HG03095 (cell line): ENCODE results near the gene ENOX1.
"Not testable (repeated sequence)": the region's sequence is repeated elsewhere in the genome, so short reads cannot be mapped to it uniquely, and the experiment has no call there.

ENCODE experiments used
- ATAC-seq: cut with Tn5 transposase; IDR thresholded peaks from one replicate; pipeline ENCODE4 v1.9.1; 2021; ENCODE audit warnings: moderate library complexity; ENCODE audit not compliant: unreplicated experiment

Gene ENOX1

DNA sequence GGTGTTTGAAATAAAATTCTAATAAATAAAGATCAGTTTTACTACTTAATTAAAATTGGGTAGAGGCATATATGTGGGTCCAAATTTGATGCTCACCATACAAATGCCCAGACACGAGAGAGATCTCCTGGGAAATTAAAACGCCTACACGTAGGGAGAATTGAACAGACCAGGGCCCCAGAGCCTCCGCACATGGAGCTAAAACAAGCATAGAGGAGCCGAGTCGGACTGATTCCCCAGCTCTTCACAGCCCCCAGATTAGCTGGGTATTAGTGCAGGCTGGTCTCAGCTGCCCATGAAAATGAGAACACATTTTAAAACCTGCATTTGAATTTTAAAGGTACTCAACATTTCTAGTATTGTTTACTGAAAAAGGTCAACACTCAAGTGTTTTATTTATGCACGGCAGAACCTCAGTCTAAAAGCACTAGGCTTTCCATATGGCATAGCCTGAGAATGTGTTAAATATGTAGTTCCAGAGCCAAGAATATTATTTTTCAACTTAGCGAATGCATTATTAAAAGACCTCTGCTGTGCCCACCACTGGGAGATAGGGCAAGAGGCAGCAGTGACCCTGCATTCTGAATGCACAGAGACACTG is 344.8 kb downstream of the ENOX1 start:
- ATAC-seq, result no peak

DNA sequence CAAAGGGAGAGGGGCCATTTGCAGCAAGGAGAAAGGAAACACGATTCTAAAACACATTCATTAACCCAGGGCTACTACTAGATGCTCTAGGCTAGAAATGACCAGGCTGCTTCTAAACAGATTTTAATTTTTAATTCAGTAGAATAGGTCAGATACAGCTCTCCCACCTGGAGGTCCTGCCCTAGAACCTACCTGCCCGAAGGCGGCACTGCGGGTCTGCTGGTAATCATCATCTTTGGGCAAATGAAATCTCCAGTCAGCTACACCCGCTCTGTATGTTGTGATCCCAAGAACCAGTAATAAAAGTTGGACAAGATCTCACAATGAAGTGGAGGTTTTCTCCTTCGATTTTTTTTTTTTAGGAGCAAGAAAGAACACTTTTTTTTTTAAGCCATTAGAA is 345.3 kb downstream of the ENOX1 start:
- ATAC-seq, result no peak

DNA sequence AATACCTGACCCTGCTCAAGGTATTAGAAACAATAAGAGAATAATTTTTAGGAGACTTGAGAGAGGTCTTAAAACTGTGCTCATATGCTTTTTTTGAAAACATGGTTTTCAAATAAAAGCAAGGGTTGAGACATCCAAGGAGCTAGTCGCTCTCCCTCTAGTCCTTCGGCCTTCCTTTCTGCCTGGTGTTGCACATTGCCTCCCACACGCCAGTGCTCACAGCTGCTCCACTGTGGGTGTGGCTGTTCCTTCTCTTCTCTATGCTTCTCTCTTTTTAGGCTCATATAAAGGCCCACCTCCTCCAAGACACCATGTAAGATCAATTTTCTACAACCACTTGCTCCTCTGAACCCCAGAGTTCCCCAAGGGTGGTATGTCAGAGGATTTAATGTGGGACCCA is 352.6 kb downstream of the ENOX1 start:
- no peak for ATAC-seq

DNA sequence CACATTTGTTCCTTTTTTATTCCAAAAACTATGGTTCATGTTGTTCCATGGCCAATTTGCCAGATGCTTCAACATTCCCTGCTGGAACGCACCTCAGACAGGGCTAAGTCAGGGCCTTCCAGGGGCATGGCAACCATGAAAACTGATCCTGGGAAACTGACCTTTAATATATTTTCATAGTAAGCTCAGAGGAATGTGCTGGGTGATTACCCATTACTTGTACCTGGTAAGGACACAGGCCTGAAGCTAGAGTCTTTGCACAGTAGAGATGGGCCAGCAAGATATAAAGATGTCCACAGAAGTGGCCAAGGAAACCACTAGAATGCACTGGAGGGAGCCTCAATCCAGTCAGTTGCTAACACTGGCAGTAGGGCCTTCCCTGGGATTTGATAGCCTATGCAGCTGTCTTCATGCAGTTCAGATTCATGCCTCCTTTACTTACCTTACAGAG is 353.1 kb downstream of the ENOX1 start:
- no peak for ATAC-seq

DNA sequence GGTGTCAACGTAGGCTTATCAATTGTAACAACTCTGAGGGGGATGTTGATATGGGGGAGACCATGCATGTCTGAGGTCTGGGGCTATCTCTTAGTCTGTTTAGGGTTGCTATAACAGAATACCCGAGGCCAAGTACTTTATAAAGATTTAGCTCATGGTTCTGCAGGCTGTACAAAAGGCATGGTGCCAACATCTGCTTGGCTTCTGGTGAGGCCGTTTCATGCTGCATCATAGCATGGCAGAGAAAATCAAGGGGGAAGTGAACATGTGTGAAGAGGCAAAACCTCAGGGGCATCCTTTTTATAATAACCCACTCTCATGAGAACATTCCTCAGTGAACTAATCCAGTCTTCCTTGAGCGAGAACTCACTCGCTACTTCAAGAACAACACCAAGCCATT is 353.8 kb downstream of the ENOX1 start:
- no peak for ATAC-seq

DNA sequence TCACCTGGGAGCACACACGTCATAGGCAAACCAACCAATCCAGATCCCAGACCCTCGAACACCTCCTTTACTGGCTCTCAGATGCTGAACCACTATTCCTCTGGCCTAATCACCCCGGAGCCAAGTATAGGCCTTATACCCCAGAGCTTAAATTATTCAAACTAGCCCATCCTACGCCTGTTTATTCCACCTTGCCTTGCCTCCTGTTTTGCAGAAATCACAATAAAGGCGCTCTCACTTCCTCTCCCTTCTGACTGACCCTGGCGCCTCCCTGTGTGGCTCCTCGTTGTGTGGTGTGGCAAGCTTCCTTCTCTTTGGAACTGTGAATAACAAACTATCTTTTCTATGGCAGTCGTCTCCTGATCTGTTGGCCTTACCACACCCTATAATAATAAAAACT is 354.9 kb downstream of the ENOX1 start:
- no peak for ATAC-seq

DNA sequence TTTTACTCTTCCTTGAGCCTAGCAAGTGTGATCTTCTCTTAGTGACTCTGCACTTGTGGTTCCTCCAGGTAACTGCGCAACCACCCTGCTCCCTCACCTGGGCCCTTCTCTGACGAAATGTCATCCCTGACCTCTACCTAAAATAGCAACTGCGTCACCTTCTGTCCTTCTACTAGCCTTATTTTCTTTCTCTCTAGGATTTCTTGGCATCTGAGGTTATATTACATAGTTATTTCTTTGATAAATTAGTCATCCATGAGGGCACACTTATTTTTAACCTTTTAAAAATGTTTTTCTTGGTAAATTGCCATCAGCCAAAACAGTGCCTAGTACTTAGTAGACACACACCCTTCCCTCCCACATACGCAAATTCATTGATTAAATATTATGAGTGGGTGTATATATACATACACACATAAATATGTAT is 355.5 kb downstream of the ENOX1 start:
- no peak for ATAC-seq

DNA sequence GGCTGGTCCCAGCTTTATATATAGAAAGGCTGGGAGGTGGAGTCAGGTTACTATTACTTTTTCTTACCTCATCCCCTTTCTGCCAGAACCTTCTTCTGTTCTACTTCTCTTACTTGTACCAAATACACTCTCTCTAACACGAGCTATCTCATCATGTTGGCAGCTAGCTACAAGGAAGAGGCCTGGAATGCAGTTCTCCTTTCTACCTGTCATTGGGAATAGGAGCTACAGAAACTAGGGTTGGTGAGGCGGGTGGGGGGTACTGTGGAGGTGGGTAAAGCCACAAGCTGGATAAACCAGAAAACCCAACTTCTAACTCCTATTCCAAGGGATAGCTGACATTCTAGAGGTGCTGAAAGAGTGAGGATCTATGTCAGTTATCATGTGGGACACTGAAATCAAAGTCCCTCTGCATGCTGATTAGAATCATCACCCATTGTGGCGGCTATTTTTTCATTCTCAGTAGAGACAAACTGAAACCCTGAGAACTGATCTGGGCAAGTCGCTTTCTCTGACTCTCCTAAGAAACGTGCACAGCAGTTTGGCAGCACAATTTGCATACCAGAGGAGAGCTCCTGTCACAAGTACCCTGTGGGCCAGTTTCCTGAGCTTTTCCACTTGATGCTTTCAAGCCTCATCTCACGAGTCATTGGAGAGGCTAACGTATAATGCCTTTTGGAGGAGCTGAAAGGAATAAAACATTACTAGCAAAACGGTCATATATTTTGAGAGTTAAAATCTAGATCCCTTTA is 358.1 kb downstream of the ENOX1 start:
- no peak for ATAC-seq

DNA sequence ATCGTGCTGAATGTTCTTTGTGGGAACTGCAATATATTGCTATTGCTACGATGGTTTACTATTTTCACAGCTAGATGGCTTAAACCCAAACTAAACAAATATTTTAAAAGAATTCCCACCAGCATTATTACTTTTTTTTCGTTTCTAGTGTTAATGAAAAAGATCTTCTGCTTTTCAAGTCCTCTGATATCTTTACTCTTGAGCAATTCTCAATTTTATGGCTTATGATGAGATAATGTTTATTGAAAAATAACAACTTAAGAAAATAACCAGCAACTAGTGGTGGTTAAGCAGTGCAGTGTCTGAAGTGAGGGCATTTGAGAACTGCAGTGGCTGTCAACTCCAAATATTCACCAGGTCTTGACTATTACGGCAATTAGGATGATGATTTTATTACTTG is 360.4 kb downstream of the ENOX1 start:
- no peak for ATAC-seq

DNA sequence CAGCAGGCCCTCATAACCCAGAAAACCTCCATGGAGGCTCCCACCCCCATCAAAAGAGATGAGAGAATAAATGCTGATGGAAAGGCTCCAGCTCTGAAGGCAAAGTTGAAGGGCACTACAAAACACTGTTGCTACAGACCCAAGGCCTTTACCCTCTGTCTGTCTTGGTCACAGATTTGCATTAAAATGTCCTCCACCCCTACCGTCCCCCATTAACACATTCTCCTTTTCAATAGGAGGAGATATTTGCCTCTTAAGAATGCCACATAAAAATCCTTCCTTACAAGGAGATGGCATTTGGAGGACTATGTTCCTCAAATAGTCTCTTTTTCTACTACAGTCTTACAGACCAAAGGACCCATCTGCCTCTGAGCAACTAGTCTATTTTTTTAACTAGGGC is 361.5 kb downstream of the ENOX1 start:
- no peak for ATAC-seq

DNA sequence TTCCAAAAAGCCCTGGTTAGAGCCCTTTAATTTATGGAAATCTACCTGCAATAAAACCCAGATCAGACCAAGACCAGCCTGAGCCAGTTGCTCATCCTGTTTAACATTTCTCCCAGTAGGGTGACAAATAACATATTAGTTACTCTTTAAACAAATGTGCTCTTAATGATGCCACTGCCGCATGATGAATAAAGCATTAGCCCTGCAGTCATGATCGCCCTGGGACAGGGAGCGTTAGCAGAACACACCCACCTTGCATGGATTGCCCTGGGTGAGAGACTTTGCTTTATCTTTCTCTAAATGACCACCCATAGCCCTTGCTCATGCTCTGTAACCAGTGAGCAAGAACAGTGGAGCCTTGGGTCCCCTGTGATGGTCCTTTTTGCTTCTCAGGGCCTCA is 362.4 kb downstream of the ENOX1 start:
- no peak for ATAC-seq

DNA sequence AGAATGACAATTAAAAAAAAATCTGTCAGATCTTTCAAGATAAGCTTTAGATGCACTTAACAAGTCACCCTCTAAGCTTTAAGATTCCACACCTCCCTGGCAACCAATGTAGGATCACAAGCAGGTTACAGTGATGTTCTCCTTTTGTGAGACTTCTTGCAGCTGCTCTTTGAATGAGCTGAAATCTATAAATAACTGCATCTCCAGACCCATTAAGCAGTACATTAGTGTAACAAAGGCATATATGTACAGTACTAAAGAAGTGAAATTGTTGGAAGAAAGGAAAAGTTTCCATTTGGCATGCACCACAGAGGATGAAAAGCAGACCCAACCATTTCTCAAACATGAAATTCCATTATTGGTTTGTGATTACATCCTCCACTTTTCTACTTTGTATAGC is 364.7 kb downstream of the ENOX1 start:
- ATAC-seq, result no peak

DNA sequence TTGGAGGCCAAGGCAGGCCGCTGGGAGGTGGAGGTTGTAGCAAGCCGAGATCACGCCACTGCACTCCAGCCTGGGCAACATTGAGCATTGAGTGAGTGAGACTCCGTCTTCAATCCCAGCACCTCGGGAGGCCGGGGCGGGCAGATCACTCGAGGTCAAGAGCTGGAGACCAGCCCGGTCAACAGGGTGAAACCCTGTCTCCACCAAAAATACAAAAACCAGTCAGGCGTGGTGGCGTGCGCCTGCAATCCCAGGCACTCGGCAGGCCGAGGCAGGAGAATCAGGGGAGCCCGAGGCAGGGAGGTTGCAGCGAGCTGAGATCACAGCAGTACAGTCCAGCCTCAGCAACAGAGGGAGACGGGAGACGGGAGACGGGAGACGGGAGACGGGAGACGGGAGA is 369.9 kb downstream of the ENOX1 start:
- ATAC-seq, result not testable (repeated sequence)

DNA sequence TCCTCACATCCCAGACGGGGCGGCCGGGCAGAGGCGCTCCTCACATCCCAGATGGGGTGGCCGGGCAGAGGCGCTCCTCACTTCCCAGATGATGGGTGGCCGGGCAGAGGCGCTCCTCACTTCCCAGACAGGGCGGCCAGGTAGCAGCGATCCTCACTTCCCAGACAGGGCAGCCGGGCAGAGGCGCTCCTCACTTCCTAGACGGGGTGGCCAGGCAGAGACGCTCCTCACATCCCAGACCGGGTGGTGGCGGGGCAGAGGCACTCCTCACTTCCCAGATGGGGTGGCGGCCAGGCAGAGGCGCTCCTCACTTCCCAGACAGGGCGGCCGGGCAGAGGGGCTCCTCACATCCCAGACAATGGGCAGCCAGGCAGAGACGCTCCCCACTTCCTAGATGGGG is 370.4 kb downstream of the ENOX1 start:
- not testable (repeated sequence) for ATAC-seq

DNA sequence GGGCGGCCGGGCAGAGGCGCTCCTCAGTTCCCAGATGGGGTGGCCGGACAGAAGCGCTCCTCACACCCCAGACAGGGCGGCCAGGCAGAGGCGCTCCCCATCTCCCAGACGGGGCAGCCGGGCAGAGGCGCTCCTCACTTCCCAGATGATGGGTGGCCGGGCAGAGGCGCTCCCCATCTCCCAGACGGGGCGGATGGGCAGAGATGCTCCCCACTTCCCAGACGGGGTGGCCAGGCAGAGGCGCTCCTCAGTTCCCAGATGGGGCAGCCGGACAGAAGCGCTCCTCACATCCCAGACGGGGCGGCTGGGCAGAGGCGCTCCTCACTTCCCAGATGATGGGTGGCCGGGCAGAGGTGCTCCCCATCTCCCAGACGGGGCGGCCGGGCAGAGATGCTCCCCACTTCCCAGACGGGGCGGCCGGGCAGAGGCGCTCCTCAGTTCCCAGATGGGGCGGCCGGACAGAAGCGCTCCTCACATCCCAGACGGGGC is 370.8 kb downstream of the ENOX1 start:
- not testable (repeated sequence) for ATAC-seq

DNA sequence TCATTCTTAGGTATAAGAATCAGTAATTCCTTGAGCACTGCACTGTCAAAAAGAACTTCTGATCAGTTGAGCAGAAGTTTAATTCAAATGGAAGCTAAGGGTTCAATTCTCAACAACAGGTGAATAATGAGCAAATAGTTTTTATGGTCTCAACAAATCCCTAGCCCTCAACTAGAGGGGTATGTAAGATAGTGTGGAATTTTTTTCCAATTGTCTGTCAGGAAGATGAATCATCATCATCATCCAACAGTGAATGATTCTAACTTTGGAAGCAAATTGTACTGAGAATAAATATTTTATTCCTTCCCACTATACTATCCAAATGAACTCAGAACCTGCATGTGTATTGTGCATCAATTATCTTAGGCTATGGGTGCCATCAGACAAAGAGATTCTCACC is 372.7 kb downstream of the ENOX1 start:
- ATAC-seq, result no peak

DNA sequence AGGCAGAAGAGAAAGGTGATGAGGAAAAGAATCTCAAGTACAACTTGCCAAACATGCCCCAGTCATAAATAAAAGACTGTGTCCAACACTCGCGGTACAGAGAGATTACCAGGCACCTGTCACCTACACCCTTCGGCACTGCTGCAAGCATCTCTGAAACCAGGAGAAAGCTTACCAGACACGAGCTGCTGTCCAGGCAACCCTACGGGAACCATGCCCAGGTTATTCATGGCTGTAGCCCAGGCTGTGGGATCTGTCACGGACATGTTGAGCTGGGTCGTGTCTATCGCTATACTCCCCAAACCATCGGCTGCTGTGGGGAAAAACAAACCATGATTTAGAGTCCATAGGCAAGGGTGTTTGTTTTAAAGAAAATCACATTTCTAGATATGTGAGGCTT is 375.0 kb downstream of the ENOX1 start:
- no peak for ATAC-seq

DNA sequence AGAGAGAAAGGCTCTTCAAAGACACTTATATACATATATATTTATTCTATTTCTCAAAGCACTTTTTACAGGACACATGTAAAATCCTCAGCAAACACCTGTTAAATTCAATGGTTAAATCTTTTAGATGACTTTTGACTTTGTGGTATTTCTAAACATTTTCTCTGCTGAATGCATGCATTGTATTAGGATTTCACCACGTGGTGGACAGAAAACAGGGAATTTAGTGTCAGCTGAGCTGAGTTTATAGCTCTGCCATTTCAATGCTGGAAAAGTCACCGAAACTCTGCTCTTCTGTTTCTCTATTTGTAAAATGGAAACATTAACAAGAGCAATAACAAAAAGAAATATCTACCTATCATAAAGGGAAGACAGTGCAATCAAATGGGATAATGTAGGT is 375.6 kb downstream of the ENOX1 start:
- no peak for ATAC-seq

DNA sequence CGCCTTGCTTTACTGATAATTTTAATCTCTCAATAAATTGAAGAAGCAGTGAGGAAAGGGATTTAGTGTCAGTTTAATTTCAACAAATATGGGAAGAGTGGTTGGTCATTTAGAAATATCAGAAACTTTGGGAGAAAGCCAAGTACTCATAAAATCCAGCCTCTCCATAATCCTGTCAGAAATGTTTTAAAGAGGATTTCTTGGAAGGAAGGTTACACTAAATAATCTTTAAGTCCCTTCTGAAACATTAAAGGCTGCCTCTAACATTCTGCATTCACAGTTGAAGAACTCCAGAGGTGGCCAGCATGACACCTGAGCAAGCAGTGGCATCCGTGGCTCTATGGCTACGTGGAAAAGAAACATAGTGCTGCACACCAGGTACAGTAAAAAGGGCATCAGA is 378.5 kb downstream of the ENOX1 start:
- ATAC-seq, result no peak

DNA sequence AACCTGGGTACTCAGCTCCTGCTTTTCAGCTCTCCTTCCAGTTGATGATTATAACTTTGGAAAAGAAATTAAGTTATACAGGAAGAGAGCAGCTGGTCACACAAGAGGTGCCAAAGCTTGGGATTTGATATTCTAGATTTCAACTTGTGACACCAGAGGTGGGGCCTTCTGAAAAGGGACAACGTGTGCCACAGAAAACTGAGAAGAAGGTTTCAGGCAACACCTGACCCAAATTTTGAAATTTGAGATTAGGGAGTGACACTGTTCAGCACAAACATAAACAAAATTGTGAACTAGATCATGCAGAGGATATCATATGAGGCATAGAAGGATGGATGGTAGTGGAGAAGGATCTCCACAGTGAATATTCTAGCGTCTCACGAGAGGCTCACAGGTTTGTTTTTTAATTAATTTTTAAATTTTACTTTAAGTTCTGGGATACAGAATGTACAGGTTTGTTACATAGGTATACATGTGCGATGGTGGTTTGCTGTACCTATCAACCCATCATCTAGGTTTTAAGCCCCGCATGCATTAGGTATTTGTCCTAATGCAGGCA is 379.7 kb downstream of the ENOX1 start:
- ATAC-seq, result no peak

DNA sequence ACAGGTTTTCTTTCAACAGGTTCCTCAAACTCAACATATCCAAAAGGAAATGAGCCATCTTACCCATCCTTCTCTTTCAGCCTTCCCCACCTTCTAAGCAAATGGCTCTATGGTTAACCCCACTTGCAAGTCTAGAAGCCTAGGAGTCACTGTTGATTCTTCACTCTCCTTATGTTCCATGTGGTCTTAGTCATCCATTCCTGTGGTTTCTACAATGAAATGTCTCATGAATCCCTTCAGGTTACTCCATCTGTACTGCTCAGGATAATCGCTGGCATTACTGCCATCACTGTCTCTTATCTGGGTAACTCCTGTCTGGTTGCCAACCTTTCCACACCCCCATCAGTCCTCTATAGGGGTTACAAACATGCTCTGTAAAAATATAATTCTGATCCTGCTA is 381.3 kb downstream of the ENOX1 start:
- ATAC-seq, result no peak

DNA sequence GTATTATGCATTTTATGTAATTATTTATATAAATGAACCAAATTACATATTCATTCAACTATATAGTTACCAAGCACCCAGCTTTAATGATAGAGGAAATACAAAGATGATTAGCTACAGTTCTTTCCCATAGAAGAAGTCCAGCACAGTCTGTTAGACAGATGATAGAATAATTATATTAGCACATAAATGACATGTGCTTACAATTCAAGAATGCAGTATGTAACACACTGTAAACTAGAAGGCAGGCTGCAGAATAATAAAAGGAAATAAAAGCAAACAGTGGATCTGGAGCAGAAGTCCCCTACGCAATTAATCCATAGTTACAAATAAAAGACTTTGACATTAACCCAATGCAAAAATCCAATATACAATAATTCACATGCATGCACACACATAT is 384.4 kb downstream of the ENOX1 start:
- ATAC-seq, result no peak
